Neuronal stem cell (in vitro differentiated cells): ENCODE data around the gene FN3KRP.

ENCODE experiments used
- DNase-seq: peaks from one replicate; pipeline ENCODE4 v3.0.0-alpha.2; 2013; ENCODE audit warnings: low spot score
- H2AFZ ChIP-seq: one replicate; pipeline ENCODE4 v1.6.1; 2013; ENCODE audit warnings: mild to moderate bottlenecking, low read length, inconsistent platforms
- H2AK5ac ChIP-seq: 2 replicates; pipeline ENCODE4 v1.6.1; 2013; ENCODE audit warnings: low read depth, mild to moderate bottlenecking, inconsistent platforms, low read length, moderate library complexity, mixed read lengths
- H2BK120ac ChIP-seq: 2 replicates; pipeline ENCODE4 v1.6.1; 2013; ENCODE audit warnings: low read depth, mild to moderate bottlenecking, inconsistent platforms, low read length, moderate library complexity, mixed read lengths
- H2BK12ac ChIP-seq: one replicate; pipeline ENCODE4 v1.6.1; 2013; ENCODE audit warnings: low read length, inconsistent platforms
- H2BK15ac ChIP-seq: 2 replicates; pipeline ENCODE4 v1.6.1; 2013; ENCODE audit warnings: mild to moderate bottlenecking, low read length, inconsistent platforms, mixed read lengths
- H2BK5ac ChIP-seq: one replicate; pipeline ENCODE4 v1.6.1; 2013; ENCODE audit warnings: inconsistent platforms, mild to moderate bottlenecking, low read length, moderate library complexity
- H3K14ac ChIP-seq: one replicate; pipeline ENCODE4 v1.6.1; 2013; ENCODE audit warnings: low read length, inconsistent platforms
- H3K18ac ChIP-seq: 2 replicates; pipeline ENCODE4 v1.6.1; 2013; ENCODE audit warnings: low read length, inconsistent platforms
- H3K23ac ChIP-seq: 2 replicates; pipeline ENCODE4 v1.6.1; 2013; ENCODE audit warnings: low read depth, mild to moderate bottlenecking, mixed read lengths, low read length, inconsistent platforms; ENCODE audit not compliant: poor library complexity
- H3K27ac ChIP-seq: replicated peaks from 3 replicates; pipeline ENCODE4 v1.5.1; 2013; ENCODE audit warnings: low read length, inconsistent platforms
- H3K27me3 ChIP-seq, 3 experiments: 2 replicates each; pipeline ENCODE4 v1.6.1; 2013; ENCODE audit warnings: low read length in 3 of 3, mild to moderate bottlenecking in 2 of 3, inconsistent platforms in 1 of 3, low read depth in 1 of 3, mixed read lengths in 1 of 3, moderate library complexity in 1 of 3; ENCODE audit not compliant: control insufficient read depth in 3 of 3, insufficient read depth in 3 of 3
- H3K36me3 ChIP-seq, 2 donors: replicated peaks in 1 of 2; 2 replicates each; pipeline ENCODE4 v1.6.1; 2013; ENCODE audit warnings: low read length in 2 of 2; ENCODE audit not compliant: control insufficient read depth in 2 of 2, insufficient read depth in 2 of 2
- H3K4ac ChIP-seq: 2 replicates; pipeline ENCODE4 v1.6.1; 2013; ENCODE audit warnings: inconsistent platforms, mild to moderate bottlenecking, low read length, moderate library complexity
- H3K4me1 ChIP-seq, 2 donors: 1 replicate in 1 of 2; 2 replicates in 1 of 2; pipeline ENCODE4 v1.6.1; 2013; ENCODE audit warnings: low read length in 2 of 2, low read depth in 1 of 2; ENCODE audit not compliant: control insufficient read depth in 2 of 2, insufficient read depth in 1 of 2
- H3K4me2 ChIP-seq: one replicate; pipeline ENCODE4 v1.6.1; 2013; ENCODE audit warnings: mild to moderate bottlenecking, low read length, inconsistent platforms; ENCODE audit not compliant: insufficient read depth, poor library complexity, severe bottlenecking
- H3K4me3 ChIP-seq, 2 donors: 2 replicates each; pipeline ENCODE4 v1.5.1; 2013; ENCODE audit warnings: low read length in 2 of 2, mild to moderate bottlenecking in 2 of 2, inconsistent platforms in 1 of 2, moderate library complexity in 1 of 2
- H3K79me1 ChIP-seq: one replicate; pipeline ENCODE4 v1.6.1; 2013; ENCODE audit warnings: low read depth, mild to moderate bottlenecking, inconsistent platforms, low read length, moderate library complexity
- H3K9ac ChIP-seq: one replicate; pipeline ENCODE4 v1.6.1; 2013; ENCODE audit warnings: mild to moderate bottlenecking, low read depth, low read length, inconsistent platforms; ENCODE audit not compliant: poor library complexity
- H3K9me3 ChIP-seq, 2 donors: replicated peaks in 1 of 2; 2 replicates each; pipeline versions ENCODE3 to v1.6.1; 2013; ENCODE audit warnings: low read length in 2 of 2, mild to moderate bottlenecking in 2 of 2, inconsistent platforms in 1 of 2, low read depth in 1 of 2, mixed read lengths in 1 of 2, moderate library complexity in 1 of 2; ENCODE audit not compliant: control insufficient read depth in 2 of 2, insufficient read depth in 1 of 2
- H4K8ac ChIP-seq: one replicate; pipeline ENCODE4 v1.6.1; 2013; ENCODE audit warnings: low read depth, mild to moderate bottlenecking, inconsistent platforms, low read length, moderate library complexity
- H4K91ac ChIP-seq: one replicate; pipeline ENCODE4 v1.6.1; 2013; ENCODE audit warnings: low read length, low read depth, mild to moderate bottlenecking, inconsistent platforms; ENCODE audit not compliant: poor library complexity
- whole genome bisulfite sequencing, 2 donors: extraction: QIAGEN DNeasy Blood & Tissue Kit; methylation state at CpG; one replicate each; pipeline ENCODE4 v1.1.7; 2013; ENCODE audit warnings: missing lambda C conversion rate in 2 of 2, mixed read lengths in 1 of 2; ENCODE audit not compliant: insufficient read length in 2 of 2, insufficient replicate concordance in 1 of 2; ENCODE audit errors: extremely low coverage in 2 of 2; 5-methylcytosine and 5-hydroxymethylcytosine counted together

FN3KRP gene

GRCh38 chr17:82698974-82699442 is 17.5 kb upstream of the FN3KRP start:
- Histone ChIP-seq H2AK5ac (peak overlapping the region; percentile 89), H3K4me2 (peak overlapping the region; percentile 71), H3K27ac (no peak overlapping the region), H2BK12ac (peak overlapping the region; percentile 88), H3K79me1 (peaks cover 4% of the 10 kb centered on the region), H2BK120ac (no peak overlapping the region), H4K91ac (no peak overlapping the region), H4K8ac (no peak overlapping the region), H3K18ac (peak overlapping the region; percentile 74), H3K4me3 (peak overlapping the region; percentile 72 to 92), H3K9ac (peak overlapping the region; percentile 89), H2AFZ (peak overlapping the region; percentile 93), H2BK15ac (no peak overlapping the region), H3K14ac (peak overlapping the region; percentile 96), H2BK5ac (no peak overlapping the region), H3K4me1 (peaks cover 10 to 12% of the 10 kb centered on the region in 2 donors), H3K4ac (no peak overlapping the region), H3K27me3 (peaks cover 10 to 32% (median 26%) of the 10 kb centered on the region in 3 experiments), H3K36me3 (no peaks in the 10 kb centered on the region), H3K23ac (peak overlapping the region; percentile 90), H3K9me3 (peaks cover 8 to 15% of the 10 kb centered on the region in 2 donors)
- no CpG with 5 or more reads among the region's 45 CpGs for WGBS, 2 donors
- DNase-seq, result peak; percentile 40

- no peaks in the 10 kb centered on the region for H3K36me3 ChIP-seq
- H3K9ac ChIP-seq, result peak overlapping the region; percentile 77
- H2AK5ac ChIP-seq, result peak overlapping the region; percentile 89
- peak overlapping the region; percentile 72 to 92 for H3K4me3 ChIP-seq
- peaks cover 4% of the 10 kb centered on the region for H3K79me1 ChIP-seq
- H3K9me3 ChIP-seq, result peaks cover 6 to 11% of the 10 kb centered on the region in 2 donors
- no peak overlapping the region for H4K91ac ChIP-seq
- peaks cover 10 to 32% (median 26%) of the 10 kb centered on the region in 3 experiments for H3K27me3 ChIP-seq
- no peak overlapping the region for H2AFZ ChIP-seq
- no peak overlapping the region for H2BK12ac ChIP-seq
- H3K18ac ChIP-seq, result peak overlapping the region; percentile 38
- H4K8ac ChIP-seq, result no peak overlapping the region
- no CpG with 5 or more reads among the region's 13 CpGs for WGBS, 2 donors
- H2BK15ac ChIP-seq, result no peak overlapping the region
- peak overlapping the region; percentile 71 for H3K4me2 ChIP-seq
- no peak overlapping the region for H3K27ac ChIP-seq
- peak overlapping the region; percentile 66 for H3K4ac ChIP-seq
- no peak for DNase-seq
- H2BK120ac ChIP-seq, result no peak overlapping the region
- H3K23ac ChIP-seq, result peak overlapping the region; percentile 90
- peaks cover 10 to 12% of the 10 kb centered on the region in 2 donors for H3K4me1 ChIP-seq
- no peak overlapping the region for H2BK5ac ChIP-seq
- H3K14ac ChIP-seq, result peak overlapping the region; percentile 97
These were observed 17.0 kb upstream of the FN3KRP start for GRCh38 chr17:82699551-82699950.

- H2BK5ac ChIP-seq, result no peak overlapping the region
- WGBS, 2 donors, result no CpG with 5 or more reads among the region's 20 CpGs
These were observed 14.1 kb upstream of the FN3KRP start for GRCh38 chr17:82702231-82702927.

GRCh38 chr17:82703036-82703745 is 13.3 kb upstream of the FN3KRP start:
- Histone ChIP-seq H4K91ac (no peak overlapping the region), H3K23ac (no peak overlapping the region), H2BK120ac (no peak overlapping the region)

More at GRCh38 chr17:82702231-82702927, 14.1 kb upstream of the FN3KRP start:
- Histone ChIP-seq H3K9me3 (peaks cover 0 to 5% of the 10 kb centered on the region in 2 donors), H3K4me2 (no peak overlapping the region), H3K18ac (no peak overlapping the region), H2AFZ (peak overlapping the region; percentile 22), H4K8ac (no peak overlapping the region), H3K9ac (no peak overlapping the region), H2BK15ac (no peak overlapping the region), H3K4me1 (peaks cover 6 to 7% of the 10 kb centered on the region in 2 donors), H3K27me3 (peaks cover 5 to 28% (median 19%) of the 10 kb centered on the region in 3 experiments), H2BK120ac (no peak overlapping the region), H2BK12ac (no peak overlapping the region), H3K27ac (no peak overlapping the region), H3K4me3 (no peak overlapping the region), H4K91ac (no peak overlapping the region), H3K23ac (peak overlapping the region; percentile 60), H3K79me1 (peaks cover 4% of the 10 kb centered on the region), H2AK5ac (peak overlapping the region; percentile 56), H3K36me3 (no peaks in the 10 kb centered on the region), H3K4ac (no peak overlapping the region), H3K14ac (no peak overlapping the region)
- no peak for DNase-seq

More at GRCh38 chr17:82703036-82703745, 13.3 kb upstream of the FN3KRP start:
- Histone ChIP-seq H4K8ac (no peak overlapping the region), H3K14ac (peak overlapping the region; percentile 8), H2BK12ac (no peak overlapping the region), H3K9me3 (peaks cover 0 to 5% of the 10 kb centered on the region in 2 donors), H2BK15ac (peak overlapping the region; percentile 24), H3K9ac (no peak overlapping the region), H2AFZ (no peak overlapping the region), H3K36me3 (no peaks in the 10 kb centered on the region), H3K27ac (no peak overlapping the region), H3K4me3 (no peak overlapping the region), H3K4ac (no peak overlapping the region), H2BK5ac (no peak overlapping the region), H2AK5ac (peak overlapping the region; percentile 56), H3K79me1 (peaks cover 2% of the 10 kb centered on the region), H3K27me3 (peaks cover 0 to 24% (median 12%) of the 10 kb centered on the region in 3 experiments), H3K4me1 (peaks cover 3 to 5% of the 10 kb centered on the region in 2 donors), H3K4me2 (no peak overlapping the region), H3K18ac (peak overlapping the region; percentile 19)
- no peak for DNase-seq
- no CpG with 5 or more reads among the region's 26 CpGs for WGBS, 2 donors
